Endothelial cell of umbilical vein (primary cell): ENCODE measurements around the gene CLPTM1L. TPM values are rescaled to one million over a fixed set of nuclear protein-coding genes. Genes with fewer than 3 reads are reported as not detected.

Source experiments
- BruUV-seq: library from RNA; stranded (reverse); fragments of 400-500 nt; replicated peaks from 2 replicates; lab custom pipeline; 2021; lab: Mats Ljungman, UMichigan
- CTCF ChIA-PET: fragments of 300-600, 350-600 bp; sonication (Branson Sonifier 250); formaldehyde crosslinking; loops from one replicate; lab custom pipeline; 2021; ENCODE audit warnings: antibody characterized with exemption, inconsistent platforms; lab: Charles Lee
- POLR2A ChIA-PET: fragments of 300-600, 350-600 bp; sonication (Branson Sonifier 250); formaldehyde crosslinking; loops from one replicate; lab custom pipeline; 2021; ENCODE audit warnings: antibody characterized with exemption, inconsistent platforms; lab: Charles Lee
- DNase-seq: peaks from one replicate; pipeline ENCODE4 v3.0.0-alpha.2; 2011; ENCODE audit warnings: low read depth, low spot score
- FAIRE-seq: peaks from 2 replicates; lab custom pipeline; 2011; peaks lifted over from hg19 to GRCh38; lab: Jason Lieb, UNC
- H2AFZ ChIP-seq: 2 replicates; pipeline ENCODE4 v1.6.0; 2012; ENCODE audit warnings: low read depth, low read length, control low read depth, inconsistent platforms
- H3K27ac ChIP-seq: 2 replicates; pipeline ENCODE4 v1.5.1; 2011; ENCODE audit warnings: low read depth, mild to moderate bottlenecking, control low read depth, low read length, moderate library complexity; ENCODE audit not compliant: insufficient read depth
- H3K27me3 ChIP-seq, 2 experiments: 2 replicates each; pipeline versions ENCODE4 v1.6.0 to v1.6.1; 2011; ENCODE audit warnings: low read length in 2 of 2, mixed read lengths in 1 of 2; ENCODE audit not compliant: control insufficient read depth in 2 of 2, insufficient read depth in 2 of 2
- H3K36me3 ChIP-seq, 2 experiments: 2 replicates in 1 of 2; 3 replicates in 1 of 2; pipeline ENCODE4 v1.5.1; 2011; ENCODE audit warnings: low read length in 2 of 2, mild to moderate bottlenecking in 1 of 2, moderate library complexity in 1 of 2; ENCODE audit not compliant: control insufficient read depth in 2 of 2, insufficient read depth in 2 of 2; ENCODE audit errors: extremely low read depth in 1 of 2
- H3K4me1 ChIP-seq: 3 replicates; pipeline ENCODE4 v1.5.1; 2011; ENCODE audit warnings: mild to moderate bottlenecking, low read length; ENCODE audit not compliant: control insufficient read depth, insufficient read depth; ENCODE audit errors: extremely low read depth
- H3K4me2 ChIP-seq: 2 replicates; pipeline ENCODE4 v1.6.1; 2011; ENCODE audit warnings: low read length, control low read depth, mixed read lengths; ENCODE audit not compliant: insufficient read depth
- H3K4me3 ChIP-seq, 3 experiments: fragments of 200-600 bp in 1 of 3; sonication (generic), shearing (Covaris generic) in 1 of 3; replicated peaks in 1 of 3; 2 replicates each; pipeline ENCODE4 v1.5.1; 2011 to 2016; ENCODE audit warnings: control low read depth in 3 of 3, low read length in 3 of 3, mild to moderate bottlenecking in 2 of 3, inconsistent platforms in 1 of 3, low read depth in 1 of 3, moderate library complexity in 1 of 3; ENCODE audit not compliant: insufficient read depth in 1 of 3
- H3K79me2 ChIP-seq: 2 replicates; pipeline ENCODE4 v1.6.0; 2012; ENCODE audit warnings: low read length, inconsistent platforms; ENCODE audit not compliant: control insufficient read depth, insufficient read depth
- H3K9ac ChIP-seq: replicated peaks from 2 replicates; pipeline ENCODE3; 2011; ENCODE audit warnings: low read length, control low read depth; ENCODE audit not compliant: insufficient read depth; ENCODE audit errors: extremely low read depth
- H3K9me1 ChIP-seq: replicated peaks from 3 replicates; pipeline ENCODE4 v1.6.0; 2011; ENCODE audit warnings: mild to moderate bottlenecking, low read length; ENCODE audit not compliant: control insufficient read depth, insufficient read depth; ENCODE audit errors: extremely low read depth
- H3K9me3 ChIP-seq: replicated peaks from 2 replicates; pipeline ENCODE4 v1.5.1; 2012; ENCODE audit warnings: low read length, inconsistent platforms; ENCODE audit not compliant: control insufficient read depth, insufficient read depth
- H4K20me1 ChIP-seq: replicated peaks from 2 replicates; pipeline ENCODE3; 2011; ENCODE audit warnings: mild to moderate bottlenecking, low read length; ENCODE audit not compliant: control insufficient read depth, insufficient read depth; ENCODE audit errors: extremely low read depth
- EZH2 ChIP-seq: IDR thresholded peaks from 2 replicates; pipeline ENCODE4 v1.6.1; 2012; ENCODE audit warnings: borderline replicate concordance, low read depth, mild to moderate bottlenecking, moderate library complexity, low read length, inconsistent platforms; ENCODE audit not compliant: severe bottlenecking
- FOS ChIP-seq: IDR thresholded peaks from 2 replicates; pipeline ENCODE4 v1.6.1; 2011; ENCODE audit warnings: mild to moderate bottlenecking, low read length, moderate library complexity, borderline replicate concordance; ENCODE audit not compliant: insufficient read depth
- GATA2 ChIP-seq: IDR thresholded peaks from 2 replicates; pipeline ENCODE4 v1.7.0; 2011; ENCODE audit warnings: low read depth, mild to moderate bottlenecking, moderate library complexity, mixed read lengths, low read length; ENCODE audit not compliant: insufficient read length, insufficient read depth
- JUN ChIP-seq: IDR thresholded peaks from 2 replicates; pipeline ENCODE4 v1.6.1; 2011; ENCODE audit warnings: borderline replicate concordance, low read depth; ENCODE audit not compliant: insufficient read length, insufficient read depth
- MAX ChIP-seq: IDR thresholded peaks from 2 replicates; pipeline ENCODE4 v1.6.1; 2011; ENCODE audit not compliant: insufficient read depth, insufficient read length
- MYC ChIP-seq: IDR thresholded peaks from one replicate; pipeline ENCODE4 v1.6.1; 2011; ENCODE audit warnings: mild to moderate bottlenecking, low read depth, low read length
- POLR2A ChIP-seq: IDR thresholded peaks from 2 replicates; pipeline ENCODE4 v1.6.1; 2012; ENCODE audit warnings: low read depth, mild to moderate bottlenecking, control low read depth, low read length
- POLR2AphosphoS5 ChIP-seq: IDR thresholded peaks from 2 replicates; pipeline ENCODE4 v1.6.1; 2012; ENCODE audit warnings: low read depth, mild to moderate bottlenecking, control low read depth, low read length, moderate library complexity; ENCODE audit not compliant: insufficient read depth
- dilution Hi-C: fragments of 300-500 bp; cut with MboI; formaldehyde crosslinking; loops from one replicate; pipeline ENCODE4 v1.15.0; 2019; ENCODE audit warnings: low sequenced_read_pairs; ENCODE audit not compliant: extremely low pct_ligation_motif_present
- intact Hi-C: fragments of 100-400 bp; cut with micrococcal nuclease; formaldehyde crosslinking; loops from one replicate; pipeline ENCODE4 v1.10.0; 2022
- polyA plus RNA-seq, 4 experiments: library from polyadenylated mRNA; depleted of rRNA in 3 of 4; stranded (reverse) in 3 of 4; unstranded in 1 of 4; fragments of >200 nt; gene quantifications; 2 replicates each; pipeline versions ENCODE4 v1.2.1 to v1.2.3, GENCODE V29; 2011 to 2012; ENCODE audit warnings: missing spikeins in 1 of 4
- total RNA-seq: library from RNA; stranded (reverse); gene quantifications from 2 replicates; pipeline ENCODE4 v1.2.3, GENCODE V29; 2021
- TF ChIP-seq, protein P1 (sequence below), 2 donors: IDR thresholded peaks; 1 replicate in 1 of 2; 2 replicates in 1 of 2; pipeline ENCODE4 v1.5.1; 2011; ENCODE audit warnings: low read length in 2 of 2, mild to moderate bottlenecking in 2 of 2, moderate library complexity in 2 of 2, control low read depth in 1 of 2, inconsistent platforms in 1 of 2, low read depth in 1 of 2; ENCODE audit not compliant: insufficient read depth in 1 of 2; ENCODE audit errors: extremely low read depth in 1 of 2

The CLPTM1L gene
- total and polyA plus RNA-seq, 2 donors (not counting 3 experiments of a cell fraction or from before 2014, with no cell fraction given), result 116 to 191 TPM

GRCh38 chr5:1368236-1368635 is 23.3 kb upstream of the CLPTM1L start:
- Histone ChIP-seq H3K36me3 (no peaks in the 10 kb centered on the region), H3K27me3 (peaks cover 0 to 4% of the 10 kb centered on the region in 2 experiments), H3K4me2 (no peak overlapping the region), H3K27ac (no peak overlapping the region), H3K9me3 (no peaks in the 10 kb centered on the region), H3K4me3 (no peak overlapping the region), H3K9ac (no peak overlapping the region), H4K20me1 (no peaks in the 10 kb centered on the region), H2AFZ (no peak overlapping the region), H3K9me1 (no peaks in the 10 kb centered on the region), H3K4me1 (no peaks in the 10 kb centered on the region), H3K79me2 (no peaks in the 10 kb centered on the region)
- BruUV-seq, result no TSS peak
- POLR2A ChIA-PET, result no interaction called here
- CTCF ChIA-PET, result no interaction called here
- dilution Hi-C loops, result no loop called here
- TF ChIP-seq FOS (no peak), JUN (no peak), EZH2 (no peak)
- TF ChIP-seq, protein P1, sequence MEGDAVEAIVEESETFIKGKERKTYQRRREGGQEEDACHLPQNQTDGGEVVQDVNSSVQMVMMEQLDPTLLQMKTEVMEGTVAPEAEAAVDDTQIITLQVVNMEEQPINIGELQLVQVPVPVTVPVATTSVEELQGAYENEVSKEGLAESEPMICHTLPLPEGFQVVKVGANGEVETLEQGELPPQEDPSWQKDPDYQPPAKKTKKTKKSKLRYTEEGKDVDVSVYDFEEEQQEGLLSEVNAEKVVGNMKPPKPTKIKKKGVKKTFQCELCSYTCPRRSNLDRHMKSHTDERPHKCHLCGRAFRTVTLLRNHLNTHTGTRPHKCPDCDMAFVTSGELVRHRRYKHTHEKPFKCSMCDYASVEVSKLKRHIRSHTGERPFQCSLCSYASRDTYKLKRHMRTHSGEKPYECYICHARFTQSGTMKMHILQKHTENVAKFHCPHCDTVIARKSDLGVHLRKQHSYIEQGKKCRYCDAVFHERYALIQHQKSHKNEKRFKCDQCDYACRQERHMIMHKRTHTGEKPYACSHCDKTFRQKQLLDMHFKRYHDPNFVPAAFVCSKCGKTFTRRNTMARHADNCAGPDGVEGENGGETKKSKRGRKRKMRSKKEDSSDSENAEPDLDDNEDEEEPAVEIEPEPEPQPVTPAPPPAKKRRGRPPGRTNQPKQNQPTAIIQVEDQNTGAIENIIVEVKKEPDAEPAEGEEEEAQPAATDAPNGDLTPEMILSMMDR (IDR thresholded peaks at IDR 0.05; ENCODE audit: extremely low read depth in 1 of 2, insufficient read depth in 1 of 2, low read depth in 1 of 2, low read length in 2 of 2), result no peak
- DNase-seq (no peak), FAIRE-seq (no peak)
- intact Hi-C loops, result no loop called here

DNA sequence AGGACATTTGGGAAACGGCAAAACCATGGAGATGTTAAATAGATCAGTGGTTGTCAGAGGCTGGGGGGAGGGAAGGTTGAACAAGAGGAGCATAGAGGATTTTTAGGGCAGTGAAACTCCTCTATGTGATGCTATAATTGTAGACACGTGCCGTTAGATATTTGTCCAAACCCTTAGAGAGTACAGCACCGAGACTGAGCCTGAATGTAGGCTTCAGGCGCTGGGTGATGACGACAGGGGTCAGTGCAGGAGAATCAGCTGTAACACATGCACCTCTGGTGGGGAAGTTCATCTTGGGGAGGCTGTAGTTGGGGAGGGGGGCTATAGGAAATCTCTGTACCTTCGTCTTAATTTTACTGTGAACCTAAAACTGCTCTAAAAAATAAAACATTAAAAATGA is 22.2 kb upstream of the CLPTM1L start:
- dilution Hi-C loops, result no loop called here
- BruUV-seq, result no TSS peak
- H3K27me3 ChIP-seq, result peaks cover 0 to 4% of the 10 kb centered on the region in 2 experiments

More for the DNA sequence above, 22.2 kb upstream of the CLPTM1L start:
- FAIRE-seq (no peak), DNase-seq (no peak)
- ChIA-PET CTCF (no interaction called here), POLR2A (no interaction called here)
- no peaks in the 10 kb centered on the region for H3K9me1 ChIP-seq
- intact Hi-C loops, result no loop called here
- H3K4me1 ChIP-seq, result no peaks in the 10 kb centered on the region
- H3K9ac ChIP-seq, result no peak overlapping the region
- no peaks in the 10 kb centered on the region for H3K36me3 ChIP-seq
- H3K4me2 ChIP-seq, result no peak overlapping the region
- H3K27ac ChIP-seq, result no peak overlapping the region
- H3K9me3 ChIP-seq, result no peaks in the 10 kb centered on the region
- no peaks in the 10 kb centered on the region for H3K79me2 ChIP-seq
- no peak overlapping the region for H3K4me3 ChIP-seq
- no peak for TF ChIP-seq POLR2A
- TF ChIP-seq, protein P1 (IDR thresholded peaks at IDR 0.05; ENCODE audit: extremely low read depth in 1 of 2, insufficient read depth in 1 of 2, low read depth in 1 of 2, low read length in 2 of 2), result no peak
- TF ChIP-seq MYC, result no peak
- no peak for TF ChIP-seq POLR2AphosphoS5
- TF ChIP-seq FOS, result no peak
- no peak for TF ChIP-seq EZH2
- TF ChIP-seq JUN, result no peak
- TF ChIP-seq GATA2, result no peak
- no peak for TF ChIP-seq MAX
- H4K20me1 ChIP-seq, result no peaks in the 10 kb centered on the region
- H2AFZ ChIP-seq, result no peak overlapping the region
